Stimulated activated naive CD4-positive, alpha-beta T cell treated with Interleukin-2 at 50 U/mL for 16 hours (primary cell): ENCODE results near the gene CSH2.

Experiments used
- DNase-seq: peaks from one replicate; lab custom pipeline; 2025; lab: John Stamatoyannopoulos, UW

Gene CSH2

GRCh38 chr17:63833741-63834373, 39.6 kb downstream of the CSH2 start:
- no peak for DNase-seq

DNA sequence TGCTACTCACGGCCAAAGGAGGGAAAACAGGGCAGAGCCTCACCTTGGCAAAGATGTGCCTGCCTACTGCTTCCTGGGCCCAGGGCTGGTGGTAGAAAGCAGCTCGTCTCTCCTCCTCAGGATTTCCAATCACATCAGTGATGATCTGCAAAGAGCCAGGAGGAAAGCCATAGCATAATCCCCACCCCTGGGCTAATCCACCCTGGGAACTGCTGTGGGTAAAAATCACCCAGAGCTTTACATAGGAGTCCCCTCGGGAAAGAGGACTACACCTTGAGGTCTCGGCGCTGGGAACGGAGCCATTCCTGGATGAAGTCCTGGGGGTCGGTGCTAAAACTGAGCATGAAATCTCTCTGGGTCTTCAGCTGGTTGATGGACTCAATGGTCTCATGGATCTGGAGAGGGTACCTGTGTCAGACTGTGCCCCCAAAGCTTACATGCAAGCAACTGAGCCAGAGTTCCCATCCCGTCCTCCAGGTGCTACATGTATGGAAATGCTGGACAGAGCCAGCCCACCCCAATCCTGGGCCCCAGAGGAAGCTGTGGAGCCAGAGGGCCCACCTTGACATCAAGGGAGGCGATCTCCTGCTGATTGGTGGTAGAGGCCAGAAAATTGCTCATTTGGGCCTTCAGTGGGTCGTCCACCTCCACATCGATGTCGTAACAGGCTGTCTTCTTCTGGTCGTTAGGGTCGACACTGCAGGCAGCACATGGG, 40.3 kb downstream of the CSH2 start:
- no peak for DNase-seq

DNA sequence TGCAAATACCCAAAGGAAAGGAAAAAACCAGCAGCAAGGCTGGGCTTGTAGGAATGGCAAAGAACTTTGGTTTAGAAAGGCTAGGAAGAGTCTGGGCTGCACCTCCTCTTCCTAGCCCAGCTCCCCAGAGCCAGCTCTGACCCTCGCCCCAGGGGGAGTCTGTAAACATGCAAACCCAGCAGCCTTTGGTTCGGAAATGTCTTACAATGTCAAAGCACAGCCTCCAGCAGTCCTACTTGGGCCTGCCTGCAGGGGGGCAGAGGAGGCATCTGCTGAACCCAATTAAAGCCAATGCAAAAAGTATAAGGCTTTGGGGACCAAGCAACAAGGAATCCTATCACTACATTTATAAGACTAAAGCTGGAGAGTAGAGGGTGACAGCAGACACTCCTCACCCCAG, 41.0 kb downstream of the CSH2 start:
- no peak for DNase-seq

GRCh38 chr17:63832014-63832413, 41.5 kb downstream of the CSH2 start:
- no peak for DNase-seq

GRCh38 chr17:63831505-63831904, 42.0 kb downstream of the CSH2 start:
- DNase-seq: no peak

- DNase-seq: no peak
Observed at GRCh38 chr17:63830904-63831491, 42.5 kb downstream of the CSH2 start.

DNA sequence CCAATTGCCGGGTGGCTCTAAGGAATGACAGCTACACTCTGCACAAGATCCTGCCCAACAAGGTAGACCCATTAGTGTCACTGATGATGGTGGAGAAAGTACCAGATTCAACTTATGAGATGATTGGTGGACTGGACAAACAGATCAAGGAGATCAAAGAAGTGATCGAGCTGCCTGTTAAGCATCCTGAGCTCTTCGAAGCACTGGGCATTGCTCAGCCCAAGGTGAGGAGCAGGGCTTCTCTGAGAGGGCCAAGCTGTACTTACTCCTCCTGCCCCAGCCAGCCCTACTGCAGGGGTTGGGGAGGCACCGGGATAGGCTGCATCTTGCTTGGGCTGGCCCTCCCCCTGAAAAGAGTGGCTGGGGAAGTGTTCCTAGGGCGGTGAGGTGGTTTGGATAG, 43.2 kb downstream of the CSH2 start:
- DNase-seq: no peak

DNA sequence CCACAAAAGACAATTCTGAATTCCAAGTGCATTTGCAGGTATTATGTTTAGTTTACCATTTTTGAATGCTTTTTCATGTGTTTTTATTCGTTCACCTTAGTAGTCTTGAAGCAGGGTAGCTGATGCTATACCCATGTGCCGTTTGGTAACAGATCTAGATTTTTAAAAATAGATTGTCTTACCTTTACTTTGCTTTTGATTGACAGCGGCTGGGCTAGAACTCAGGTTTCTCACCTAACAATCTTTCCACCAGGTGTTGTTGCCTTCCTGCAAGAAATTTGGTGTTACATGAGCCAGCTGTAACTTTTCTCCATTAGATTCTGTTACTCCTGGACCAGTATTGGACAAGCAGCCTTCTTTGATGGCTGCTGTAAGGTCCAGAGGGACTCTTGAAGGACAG, 44.5 kb downstream of the CSH2 start:
- DNase-seq: no peak

DNA sequence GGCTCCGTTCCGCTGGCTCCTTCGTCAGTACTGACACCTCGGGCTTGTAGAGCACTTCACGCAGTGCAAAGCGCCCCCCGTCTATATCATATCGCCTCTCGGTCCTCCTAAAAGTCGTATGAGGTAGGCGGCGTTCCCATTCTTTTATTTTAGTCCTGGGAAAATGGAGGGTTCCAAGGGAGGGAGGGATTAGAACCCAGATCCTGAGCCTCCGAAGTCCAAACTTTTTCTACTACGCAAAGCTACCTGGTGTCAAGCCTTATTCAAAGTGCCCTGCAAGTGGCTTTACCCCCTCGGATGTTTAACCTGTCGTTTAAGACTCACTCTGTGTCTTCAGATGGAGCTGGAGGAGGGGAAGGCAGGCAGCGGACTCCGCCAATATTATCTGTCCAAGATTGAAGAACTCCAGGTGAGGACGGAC, 45.7 kb downstream of the CSH2 start:
- DNase-seq: no peak

DNA sequence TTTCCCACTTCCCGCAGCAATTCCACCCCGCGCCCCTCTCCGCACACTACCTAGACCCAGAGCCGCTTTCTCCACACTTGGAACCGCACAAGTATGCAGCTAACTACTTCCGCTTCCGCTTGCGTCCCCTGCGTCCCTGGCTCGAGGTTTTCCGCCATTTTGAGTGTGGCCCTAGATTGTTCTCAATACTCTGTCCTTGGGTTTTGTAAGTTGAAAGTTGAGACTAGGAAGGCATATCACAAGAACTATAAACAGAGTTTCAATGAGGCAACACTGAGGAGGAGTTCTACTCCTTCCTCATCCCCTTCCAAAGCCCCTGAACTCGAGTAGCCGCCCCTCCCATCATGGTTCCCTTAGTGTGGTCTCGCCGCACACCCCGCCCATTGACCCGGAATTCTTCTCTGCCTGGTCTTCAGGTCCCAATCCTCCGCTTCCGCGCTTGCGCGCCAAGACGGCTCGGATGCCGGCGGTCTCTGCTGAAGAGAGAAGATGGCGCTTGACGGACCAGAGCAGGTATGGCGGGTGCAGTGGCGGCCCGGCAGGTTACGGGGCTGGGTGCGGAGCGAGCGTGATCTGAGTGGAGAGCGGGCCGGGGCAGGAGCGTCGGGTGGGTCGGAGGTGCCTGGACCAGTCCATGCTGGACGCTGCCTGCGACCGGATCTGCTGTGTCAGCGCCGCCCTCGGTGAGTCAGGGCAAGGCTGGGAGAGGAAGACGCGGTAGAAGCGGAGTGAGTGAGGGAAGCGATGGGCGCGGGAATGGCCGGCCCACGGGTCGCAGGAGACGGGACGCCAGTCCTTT, 46.3 kb downstream of the CSH2 start, which contains the start of the genes FTSJ3 and PSMC5:
Gene FTSJ3, minus strand, starts transcription at position 662 of the 799 bp plus-strand sequence. CDS start 761 bp downstream, outside the sequence.
Gene PSMC5, plus strand, starts transcription at position 430 of the 799 bp plus-strand sequence. Its CDS starts 60 bp downstream, at position 490.
- DNase-seq: peak; percentile 97

DNA sequence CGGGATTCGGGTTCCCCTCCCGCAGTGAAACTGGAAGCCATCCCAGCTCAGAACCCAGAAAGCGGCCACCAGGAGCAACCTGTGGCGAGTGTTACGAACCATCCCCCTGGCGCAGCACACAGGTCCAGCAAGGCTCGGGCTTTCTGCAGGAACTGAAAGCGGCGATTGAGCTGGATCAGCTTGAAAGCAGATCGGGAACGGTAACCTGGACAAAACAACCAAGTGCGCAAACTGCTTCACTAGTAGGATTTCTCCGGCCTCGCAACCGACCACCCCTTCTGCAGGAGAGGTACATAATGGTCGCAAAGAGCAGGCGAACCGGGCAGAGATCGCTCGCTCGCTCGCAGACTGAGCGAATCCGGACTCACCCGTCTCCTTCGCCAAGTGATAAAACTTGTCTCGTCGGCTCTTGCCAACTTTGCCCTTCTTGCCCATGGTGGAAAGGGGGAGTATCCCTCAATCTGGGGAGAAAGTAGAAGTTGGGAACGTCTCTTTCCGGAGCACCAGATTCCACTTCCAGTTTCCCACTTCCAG, 46.9 kb downstream of the CSH2 start:
- DNase-seq: no peak

DNA sequence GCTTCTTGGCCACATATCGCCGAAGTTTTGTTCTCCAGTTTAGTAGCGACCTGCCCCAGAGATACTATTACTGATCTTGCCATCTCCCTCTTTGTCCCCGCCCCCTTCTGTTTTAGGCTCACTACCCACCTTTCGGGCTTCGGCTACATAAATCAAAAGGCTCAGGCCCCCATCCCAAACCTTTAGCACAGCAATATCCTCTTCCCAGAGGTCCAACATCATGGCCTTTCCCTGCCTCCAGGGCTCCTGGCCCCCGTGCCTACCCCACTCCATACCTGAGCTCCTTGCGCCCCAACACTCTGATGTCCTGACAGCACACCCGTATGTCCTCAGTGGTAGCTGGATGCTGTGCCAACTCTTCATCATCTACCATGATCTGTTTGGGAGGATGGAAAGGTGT, 49.1 kb downstream of the CSH2 start:
- no peak for DNase-seq

- no peak for DNase-seq
Observed at GRCh38 chr17:63823659-63824331, 49.7 kb downstream of the CSH2 start.

GRCh38 chr17:63822537-63822936, 50.9 kb downstream of the CSH2 start:
- DNase-seq: no peak
